NCI-H128 (cell line): ENCODE results near the gene STAB2.

Experiments
- DNase-seq: peaks from one replicate; lab custom pipeline; 2025; ENCODE audit not compliant: unreplicated experiment; lab: John Stamatoyannopoulos, UW

Gene STAB2

GRCh38 chr12:103586132-103586531 is 941 bp upstream of the STAB2 start:
- DNase-seq, result no peak

DNA sequence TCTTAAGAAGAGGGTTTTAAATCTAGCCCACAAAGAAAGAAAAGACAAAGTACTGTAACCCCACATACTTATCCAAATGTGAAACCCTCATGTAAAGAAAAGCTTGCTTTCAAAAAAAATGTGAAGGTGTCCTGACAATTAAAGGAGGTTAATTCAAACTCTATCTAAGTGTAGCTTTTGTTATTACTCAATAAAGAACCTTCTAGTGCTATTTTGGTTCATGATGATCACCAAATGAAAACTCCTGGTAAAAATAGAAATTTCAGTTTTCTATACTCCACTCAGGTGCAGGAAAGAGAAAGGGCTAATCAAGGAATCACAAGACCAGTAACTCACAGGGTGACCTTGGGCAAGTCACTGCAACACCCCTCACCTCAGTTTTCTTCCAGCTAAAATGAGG is 1.6 kb downstream of the STAB2 start:
- no peak for DNase-seq

- no peak for DNase-seq
Observed at GRCh38 chr12:103589517-103589916, 2.4 kb downstream of the STAB2 start.

DNA sequence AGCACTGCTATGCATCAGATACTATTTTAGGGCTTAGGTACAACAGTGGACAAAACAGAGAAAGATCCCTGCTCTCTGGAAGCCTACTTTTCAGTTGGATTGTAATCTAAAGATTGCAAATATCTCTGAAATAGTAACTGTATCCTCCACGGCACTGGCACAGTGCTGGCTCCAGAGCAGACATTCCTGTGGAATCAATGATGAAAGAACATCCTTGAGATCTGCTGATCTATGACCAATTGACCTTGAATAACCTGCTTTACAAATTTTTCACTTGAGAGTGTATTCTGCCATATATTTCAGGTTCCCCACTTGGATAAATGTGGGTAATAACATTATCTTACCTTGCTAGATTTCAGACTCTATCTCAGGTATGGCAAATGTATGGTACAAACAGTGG is 3.2 kb downstream of the STAB2 start:
- DNase-seq, result no peak

DNA sequence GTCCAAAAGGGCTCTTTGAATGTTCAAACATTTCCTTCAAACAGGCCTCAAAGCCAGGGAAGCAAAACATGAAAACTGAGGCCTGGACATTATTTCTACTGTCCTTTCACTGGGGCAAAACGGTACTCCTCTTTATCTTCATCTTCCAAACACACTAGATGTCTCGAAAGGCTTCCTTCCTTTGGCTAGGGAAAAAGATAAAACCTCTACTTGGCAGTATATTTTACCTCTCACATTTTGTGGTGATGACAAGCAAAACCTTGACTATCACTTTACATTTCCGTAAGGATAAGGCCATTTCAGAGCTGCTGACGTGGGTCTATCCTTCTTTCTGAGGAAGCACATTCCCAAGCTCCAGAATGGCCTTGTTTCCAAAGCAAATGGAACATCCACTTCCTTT is 9.9 kb downstream of the STAB2 start:
- no peak for DNase-seq

DNA sequence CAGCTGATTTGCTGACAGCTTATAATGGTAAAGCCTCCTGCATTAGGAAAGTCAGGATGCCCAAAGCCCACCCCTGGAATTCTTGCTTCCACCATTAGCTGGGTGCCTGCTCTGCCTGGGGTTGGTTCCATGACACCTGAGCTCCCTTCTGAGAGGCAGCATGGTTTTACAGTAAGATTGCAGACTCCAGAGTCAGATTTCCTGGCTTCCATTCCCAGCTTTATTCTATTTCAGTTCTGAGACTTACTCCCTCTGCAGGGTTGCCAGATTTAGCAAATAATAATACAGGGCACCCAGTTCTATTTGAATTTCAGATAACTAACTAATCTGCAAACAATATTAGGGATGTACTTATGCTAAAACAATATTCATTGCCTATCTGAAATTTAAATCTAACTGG is 12.2 kb downstream of the STAB2 start:
- DNase-seq, result no peak

DNA sequence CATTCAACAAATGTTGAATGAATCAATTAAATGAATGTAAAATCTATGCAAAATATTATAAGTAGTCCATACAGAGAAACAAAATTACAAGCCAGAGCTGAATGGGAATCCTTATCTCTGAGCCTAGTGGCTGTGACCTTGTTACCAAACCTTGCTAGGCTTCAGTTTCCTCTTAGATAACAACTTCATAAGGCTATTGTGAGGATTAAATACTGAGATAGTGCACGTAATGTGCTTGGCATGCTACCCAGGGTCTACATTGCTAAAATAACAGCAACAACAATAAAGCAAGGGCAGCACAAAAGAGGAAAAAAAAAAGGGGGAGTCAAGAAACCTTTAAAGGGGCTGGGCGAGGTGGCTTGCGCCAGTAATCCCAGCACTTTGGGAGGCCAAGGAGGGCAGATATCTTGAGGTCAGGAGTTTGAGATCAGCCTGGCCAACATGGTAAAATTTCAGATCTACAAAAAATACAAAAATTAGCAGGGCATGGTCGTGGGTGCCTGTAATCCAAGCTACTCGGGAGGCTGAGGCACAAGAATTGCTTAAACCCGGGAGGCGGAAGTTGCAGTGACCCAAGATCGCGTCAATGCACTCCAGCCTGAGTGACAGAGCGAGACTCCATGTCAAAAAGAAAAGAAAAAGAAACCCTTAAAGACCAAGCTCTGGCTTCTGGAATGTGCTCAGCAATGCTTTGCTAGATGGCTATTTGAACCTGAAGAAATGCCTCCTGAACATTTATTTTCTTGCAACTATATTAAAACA is 14.1 kb downstream of the STAB2 start:
- DNase-seq, result no peak

DNA sequence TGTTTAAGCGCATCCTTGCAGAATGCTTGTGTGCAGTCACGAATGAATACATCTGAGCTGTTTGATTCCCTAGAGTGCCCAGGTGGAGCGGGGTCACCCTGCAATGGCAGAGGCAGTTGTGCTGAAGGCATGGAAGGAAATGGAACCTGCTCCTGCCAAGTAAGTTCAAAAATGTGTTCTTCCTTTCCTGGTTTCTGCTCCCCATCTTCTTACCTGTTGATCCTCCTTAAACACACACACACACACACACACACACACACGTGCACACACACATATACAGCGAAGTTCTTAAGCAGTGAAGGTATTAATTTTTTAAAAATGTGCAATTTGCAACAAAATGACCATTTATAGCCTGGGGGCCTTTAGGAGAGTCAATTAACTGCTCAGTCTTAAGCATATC is 33.3 kb downstream of the STAB2 start:
- DNase-seq, result no peak

DNA sequence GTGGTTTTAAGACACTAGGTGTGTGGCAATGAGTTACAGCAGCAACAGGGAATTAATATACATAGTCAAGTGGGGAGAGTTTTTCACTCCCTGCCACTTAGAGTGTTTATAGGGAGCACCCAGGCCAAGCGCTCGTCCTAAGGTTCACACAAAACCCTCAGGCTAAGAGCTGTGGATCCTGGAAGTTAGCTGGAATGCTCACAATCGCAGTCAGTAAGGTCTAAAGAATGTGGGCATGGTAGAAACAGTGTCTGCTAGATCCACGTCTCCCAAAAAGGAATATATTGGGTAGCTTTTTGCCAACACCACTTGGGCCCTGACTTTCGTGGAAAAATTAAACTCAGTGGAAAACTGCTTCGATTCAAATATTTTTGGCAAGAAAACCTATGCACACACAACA is 36.6 kb downstream of the STAB2 start:
- DNase-seq, result no peak

GRCh38 chr12:103626498-103626897 is 39.4 kb downstream of the STAB2 start:
- no peak for DNase-seq

GRCh38 chr12:103627189-103627855 is 40.2 kb downstream of the STAB2 start:
- no peak for DNase-seq

DNA sequence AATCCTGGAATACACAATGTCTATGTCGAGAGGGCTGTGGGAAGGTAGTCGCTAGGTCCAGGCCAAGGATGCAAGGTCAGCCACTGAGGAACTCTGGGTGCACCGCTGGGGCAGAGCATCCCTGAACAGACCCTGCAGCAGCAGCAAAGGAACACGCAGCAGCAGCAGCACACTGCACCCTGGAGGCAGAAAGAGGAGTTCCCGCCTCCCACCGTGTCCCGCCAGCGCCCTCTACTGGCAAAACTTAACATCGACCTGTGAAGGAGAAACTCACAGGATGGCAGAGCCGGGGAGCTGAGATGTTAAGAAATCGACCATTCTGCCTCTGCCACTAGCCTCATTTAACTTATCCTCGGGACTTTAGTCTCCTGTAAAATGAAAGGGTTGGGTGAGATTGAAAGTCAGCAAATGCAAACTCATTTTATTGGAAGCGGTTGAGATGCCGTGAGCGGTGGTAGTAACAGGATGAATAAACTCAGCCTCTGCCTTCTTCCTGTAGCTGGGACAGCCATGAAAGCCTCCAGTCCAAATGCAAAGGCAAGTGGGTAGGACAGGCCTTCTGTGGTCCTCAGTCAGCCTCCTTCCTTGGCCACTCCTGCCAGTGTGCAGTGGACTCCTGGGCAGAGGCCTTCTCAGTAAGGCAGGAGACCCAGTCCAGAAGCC is 45.6 kb downstream of the STAB2 start:
- DNase-seq, result peak; percentile 15

GRCh38 chr12:103634732-103635131 is 47.7 kb downstream of the STAB2 start:
- no peak for DNase-seq

GRCh38 chr12:103635419-103635818 is 48.3 kb downstream of the STAB2 start:
- DNase-seq, result no peak

- DNase-seq, result no peak
Observed at GRCh38 chr12:103637021-103637420, 49.9 kb downstream of the STAB2 start.

DNA sequence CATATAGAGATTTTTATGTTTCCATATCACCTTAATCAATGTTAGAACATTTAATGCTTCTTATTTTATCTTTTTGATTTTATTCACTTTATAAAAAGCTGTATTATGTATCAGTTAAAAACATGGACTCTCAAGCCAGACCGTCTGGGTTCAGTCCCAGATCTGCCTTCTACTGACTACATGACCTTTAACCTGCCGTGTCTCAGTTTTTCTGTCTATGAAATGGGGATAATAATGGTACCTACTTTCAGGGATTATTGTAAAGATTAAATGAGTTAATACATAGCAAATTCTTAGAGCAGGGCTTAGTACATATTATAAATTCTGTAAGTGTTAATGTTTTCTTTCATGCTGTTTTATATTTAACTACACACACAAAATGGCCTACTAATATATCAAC is 50.4 kb downstream of the STAB2 start:
- DNase-seq, result no peak

GRCh38 chr12:103639983-103640382 is 52.9 kb downstream of the STAB2 start:
- DNase-seq, result no peak

- DNase-seq, result no peak
Observed at GRCh38 chr12:103640410-103640809, 53.3 kb downstream of the STAB2 start.

GRCh38 chr12:103640831-103641230 is 53.8 kb downstream of the STAB2 start:
- DNase-seq, result no peak

DNA sequence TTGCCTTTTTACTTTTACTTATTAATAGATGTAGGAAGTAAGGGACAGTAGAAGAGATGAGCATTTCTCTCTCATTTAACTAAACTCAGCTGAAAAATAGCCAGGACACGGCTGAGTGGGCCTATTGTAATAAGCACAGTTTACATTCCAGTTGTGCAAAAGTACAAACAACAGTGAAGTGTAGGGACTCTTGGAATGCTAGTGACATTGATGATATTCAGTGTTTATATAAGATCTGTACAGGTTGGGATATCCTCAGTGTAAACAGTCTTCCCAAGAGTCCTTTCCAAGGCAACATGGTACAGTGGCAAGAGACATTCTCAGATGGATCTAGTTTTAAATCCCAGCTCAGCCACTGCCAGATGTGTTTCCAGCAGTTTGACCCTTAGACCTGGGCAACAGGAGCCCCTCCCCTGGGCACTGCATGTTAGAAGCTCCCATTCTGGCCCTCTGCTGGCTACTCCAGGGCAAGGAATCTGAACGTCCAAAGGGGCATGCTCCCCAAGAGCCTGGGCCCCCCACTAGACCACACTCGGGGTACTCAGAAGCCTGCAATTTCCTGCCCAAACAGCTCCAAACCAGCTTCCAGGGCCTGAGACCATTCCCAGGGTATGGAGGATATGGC is 55.3 kb downstream of the STAB2 start:
- DNase-seq, result no peak

DNA sequence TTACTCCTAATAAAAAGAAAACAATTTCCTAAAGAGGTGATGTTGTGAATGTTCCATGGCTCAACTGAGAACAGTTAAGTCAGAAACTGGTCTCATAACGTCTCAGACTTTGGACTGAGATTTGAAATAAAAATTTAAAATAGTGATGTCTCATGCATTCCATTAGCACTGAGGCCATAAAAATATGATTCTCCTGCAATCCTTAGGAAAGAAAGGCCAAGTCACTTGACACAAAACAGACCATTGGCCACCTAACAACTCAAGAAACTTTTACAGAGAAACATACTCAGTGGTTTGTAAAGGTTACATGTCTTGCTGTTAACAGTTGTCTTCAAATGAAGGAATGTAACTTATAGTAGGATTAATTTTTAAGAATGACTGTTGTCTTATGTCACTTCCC is 58.1 kb downstream of the STAB2 start:
- no peak for DNase-seq

DNA sequence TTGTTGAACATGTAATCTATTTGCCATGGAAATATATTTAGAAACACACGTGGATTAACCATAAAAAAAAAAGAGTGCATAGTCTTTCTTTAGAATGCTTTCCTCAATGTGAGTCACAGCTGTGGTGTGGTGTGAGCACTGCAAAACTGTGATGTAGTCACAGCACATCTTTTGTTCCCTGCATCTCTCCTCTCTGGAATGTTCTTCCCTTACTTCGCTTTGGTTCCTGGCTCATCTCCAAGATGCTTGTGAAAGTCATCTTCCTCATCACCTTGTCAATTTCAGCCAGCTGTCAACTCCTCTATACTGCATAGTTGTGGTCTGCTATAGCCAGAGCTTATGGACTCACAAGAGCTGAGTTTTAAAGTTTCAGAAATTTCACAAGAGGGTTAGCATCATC is 60.2 kb downstream of the STAB2 start:
- no peak for DNase-seq
